Measurements from ENCODE around the gene CSNK1G2.
A peak's percentile ranks its signal among the peaks of the same experiment; 100 is the strongest.

The CSNK1G2 gene

DNA sequence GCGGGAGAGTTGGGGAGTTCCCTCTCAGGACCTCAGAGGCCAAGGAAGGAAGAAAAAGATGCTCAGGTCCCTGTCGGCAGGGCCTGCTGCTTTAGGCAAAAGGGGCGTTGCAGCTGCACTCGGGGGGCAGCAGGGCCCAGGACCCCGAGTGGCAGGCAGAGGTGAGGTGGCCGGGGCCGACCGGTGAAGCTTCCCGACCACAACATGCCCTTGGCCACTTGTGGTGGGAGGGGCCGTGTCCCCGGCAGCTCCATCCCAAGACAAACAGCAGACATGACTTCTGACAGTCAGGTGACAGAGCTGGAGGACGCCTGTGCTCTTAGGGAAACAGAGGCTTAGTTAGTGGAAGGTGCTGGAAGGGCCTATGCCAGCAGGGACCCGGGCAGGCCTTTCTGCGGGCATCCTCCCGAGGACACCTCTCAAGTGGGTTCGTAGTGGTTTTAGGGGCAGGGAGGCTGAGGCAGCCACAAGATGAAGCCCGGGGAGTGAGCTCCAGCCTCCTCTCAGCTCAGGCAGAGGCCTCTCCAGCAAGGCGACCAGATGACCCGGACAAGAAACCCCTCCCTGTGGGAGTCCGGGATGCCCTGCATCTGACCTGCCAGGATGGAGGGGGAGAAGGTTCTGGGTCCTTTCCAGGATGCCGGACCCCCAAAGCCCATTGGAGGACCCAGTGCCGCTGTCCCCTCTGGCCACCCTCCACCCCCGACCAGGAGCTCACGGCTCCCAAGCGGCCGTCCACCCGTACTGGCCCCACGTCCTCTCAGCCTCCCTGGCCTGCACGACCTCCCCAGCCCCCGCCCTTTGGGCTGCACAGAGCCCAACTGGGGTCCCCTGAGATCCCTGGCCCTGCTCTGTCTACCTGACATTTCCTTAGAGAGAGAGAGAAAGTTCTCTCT lies 50.3 kb downstream of the CSNK1G2 start:
- no peak for DNase-seq

DNA sequence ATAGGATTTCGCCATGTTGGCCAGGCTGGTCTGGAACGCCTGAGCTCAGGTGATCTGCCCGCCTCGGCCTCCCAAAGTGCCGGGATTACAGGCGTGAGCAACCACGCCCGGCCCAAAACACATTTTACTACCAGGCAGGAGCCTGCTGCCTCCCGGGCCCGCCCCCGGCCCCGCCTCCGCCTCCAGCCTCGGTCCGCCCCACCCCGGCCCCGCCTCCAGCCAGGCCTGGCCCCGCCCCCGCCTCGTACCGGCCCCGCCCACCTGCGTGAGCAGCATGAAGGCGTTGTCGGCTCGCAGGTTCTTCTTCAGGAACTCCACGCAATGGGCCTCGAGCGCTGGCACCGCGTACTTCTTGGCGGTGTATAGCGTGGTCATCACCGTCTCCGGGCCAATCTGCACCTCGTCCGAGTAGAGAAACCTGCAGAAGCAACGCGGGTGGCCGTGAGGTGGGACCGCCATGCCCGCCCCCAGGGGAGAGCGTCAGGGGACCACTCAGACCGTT lies 51.8 kb downstream of the CSNK1G2 start:
- DNase-seq: no peak

DNA sequence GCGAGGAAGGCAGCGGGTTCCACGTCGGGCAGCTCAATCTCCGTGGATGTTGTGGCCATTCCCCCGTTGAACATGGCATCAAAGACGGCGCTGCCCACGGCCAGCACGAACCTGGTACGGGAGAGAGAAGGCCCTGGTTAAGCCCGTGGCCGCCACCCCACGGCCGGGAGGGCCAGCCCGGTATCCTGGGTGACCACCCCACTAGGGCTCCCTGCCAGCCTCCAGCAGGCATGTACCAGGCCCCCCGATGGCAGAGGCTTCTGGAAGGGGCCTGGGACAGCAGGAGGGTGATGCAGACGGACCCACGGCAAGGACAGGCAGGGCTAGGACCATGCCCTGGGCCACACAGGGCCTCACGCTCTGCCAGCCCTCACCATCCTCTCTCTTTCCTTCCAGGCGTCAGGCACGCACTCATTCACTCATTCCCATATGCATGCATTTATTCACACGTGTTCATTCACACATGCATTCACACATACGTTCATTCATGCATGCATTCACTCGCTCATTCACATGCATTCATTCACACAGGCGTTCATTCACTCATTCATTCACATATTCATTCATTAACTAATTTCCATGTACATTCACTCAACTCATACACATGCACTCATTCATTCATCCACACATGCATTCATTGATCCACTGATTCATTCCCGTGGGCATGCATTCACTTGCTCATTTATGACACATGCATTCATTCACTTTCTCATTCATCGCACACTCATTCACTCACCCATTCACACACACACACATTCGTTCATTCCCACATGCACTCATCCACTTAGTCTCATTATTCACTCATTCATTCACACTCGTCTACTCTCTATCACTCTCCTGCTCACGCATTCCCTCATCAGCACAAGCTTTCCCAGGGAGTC lies 56.6 kb downstream of the CSNK1G2 start:
- DNase-seq: no peak

DNA sequence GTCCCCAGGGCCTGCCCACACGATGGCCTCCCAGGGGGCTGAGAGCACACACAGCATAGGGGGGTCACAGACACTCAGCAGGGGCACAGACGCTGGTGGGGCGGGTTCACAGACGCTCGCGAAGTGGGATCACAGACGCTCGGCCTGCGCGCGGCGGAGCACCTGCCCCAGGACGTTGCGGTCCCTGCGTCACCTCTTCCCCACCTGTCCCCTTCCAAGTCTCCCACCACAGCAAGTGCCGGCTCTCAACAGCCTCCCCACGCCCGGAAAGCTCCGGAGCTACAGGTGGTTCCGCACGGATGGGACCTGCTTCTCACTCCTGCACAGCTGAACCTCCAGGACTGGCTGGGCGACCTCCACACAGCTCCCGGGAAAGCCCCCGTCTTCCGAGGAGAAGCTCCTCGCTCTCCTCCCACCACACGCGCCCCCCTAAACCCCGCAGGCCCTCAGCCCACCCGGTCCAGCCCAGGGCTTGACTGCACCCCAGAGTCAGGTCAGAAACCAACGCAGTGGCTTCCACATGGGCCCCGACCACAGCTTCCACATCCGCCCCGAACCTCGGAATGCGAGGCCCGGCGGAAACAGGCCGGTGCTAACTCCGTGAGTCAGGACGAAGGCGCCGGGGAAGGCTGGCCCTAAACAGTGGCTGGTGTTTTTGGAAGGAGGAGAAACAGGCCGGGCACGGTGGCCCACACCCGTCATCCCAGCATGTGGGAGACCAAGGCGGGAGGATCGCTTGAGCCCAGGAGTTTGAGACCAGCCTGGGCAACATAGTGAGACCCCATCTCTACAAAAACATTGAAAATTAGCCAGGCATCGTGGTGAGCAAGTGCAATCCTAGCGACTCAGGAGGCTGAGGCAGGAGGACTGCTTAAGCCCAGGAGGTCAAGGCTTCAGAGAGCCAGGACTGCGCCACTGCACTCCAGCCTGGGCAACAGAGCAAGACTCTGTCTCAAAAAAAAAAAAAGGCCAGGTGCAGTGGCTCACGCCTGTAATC lies 58.0 kb downstream of the CSNK1G2 start:
- no peak for DNase-seq

DNA sequence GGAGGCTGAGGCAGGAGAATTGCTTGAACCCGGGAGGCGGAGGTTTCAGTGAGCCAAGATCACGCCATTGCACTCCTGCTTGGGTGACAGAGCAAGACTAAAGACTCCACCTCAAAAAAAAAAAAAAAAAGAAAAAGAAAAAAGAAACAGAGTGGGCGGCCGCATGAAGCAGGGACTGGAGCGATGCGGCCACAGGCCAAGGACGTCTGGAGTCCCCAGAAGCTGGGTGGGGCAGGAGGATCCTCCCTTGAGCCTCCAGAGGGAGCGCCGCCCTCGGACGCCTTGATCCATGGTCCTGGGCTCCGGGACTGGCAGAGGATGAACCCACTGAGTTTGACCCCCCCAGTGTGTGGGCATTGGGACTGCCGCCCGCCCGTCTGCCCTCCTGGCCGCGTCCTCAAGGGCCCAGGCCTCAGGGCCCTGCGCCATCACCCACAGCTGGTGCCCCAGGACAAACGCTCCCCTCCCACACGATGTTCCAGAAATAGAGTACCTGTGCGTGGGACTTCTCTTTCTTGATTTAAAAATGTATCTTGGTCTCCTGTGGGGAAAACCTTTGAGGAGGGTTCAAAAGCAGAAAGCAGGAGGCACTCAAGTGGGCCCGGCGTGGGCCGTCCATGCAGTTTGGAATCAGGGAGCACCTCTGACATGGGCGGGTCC lies 59.0 kb downstream of the CSNK1G2 start:
- DNase-seq: no peak

DNA sequence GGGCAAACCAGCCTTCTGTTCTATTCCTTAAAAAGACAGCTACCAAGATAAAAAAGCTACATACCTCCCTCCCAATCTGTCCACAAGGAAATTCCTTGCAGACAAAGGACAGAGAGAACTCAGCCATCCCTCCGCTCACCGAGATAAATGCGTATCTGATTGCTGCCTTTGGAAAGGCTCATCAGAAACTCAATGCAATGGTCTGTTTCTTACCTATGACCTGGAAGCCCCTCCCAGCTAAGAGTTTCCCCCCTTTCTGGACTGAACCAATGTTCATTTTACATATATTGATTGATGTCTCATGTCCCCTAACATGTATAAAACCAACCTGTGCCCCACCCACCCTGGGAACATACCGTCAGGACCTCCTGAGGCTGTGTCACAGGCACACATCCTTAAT lies 62.9 kb downstream of the CSNK1G2 start:
- DNase-seq: no peak

DNA sequence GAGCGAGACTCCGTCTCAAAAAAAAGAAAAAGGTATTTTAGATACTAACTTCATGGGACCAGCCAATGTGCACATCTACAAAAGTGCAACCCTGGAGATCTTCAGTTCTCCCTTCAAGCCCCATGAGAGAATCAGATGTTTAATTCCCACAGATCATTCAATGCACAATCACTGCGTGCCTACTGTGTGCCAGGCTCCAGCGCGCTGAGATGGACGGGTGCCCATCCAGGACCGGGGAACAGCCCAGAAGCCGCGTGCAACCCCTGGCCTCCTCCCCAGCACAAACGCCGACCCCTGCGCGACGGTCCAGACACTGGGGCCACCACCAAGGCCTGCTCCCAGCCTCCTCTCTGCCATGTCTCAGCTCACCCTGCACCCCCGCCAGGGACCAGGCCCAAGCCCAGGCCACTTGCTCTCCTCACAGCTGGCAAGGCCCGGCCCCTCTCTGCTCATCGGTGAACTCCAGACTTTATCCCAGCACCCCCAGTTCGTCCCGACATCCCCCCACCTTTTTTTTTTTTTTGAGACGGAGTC lies 69.2 kb downstream of the CSNK1G2 start:
- DNase-seq: no peak

DNA sequence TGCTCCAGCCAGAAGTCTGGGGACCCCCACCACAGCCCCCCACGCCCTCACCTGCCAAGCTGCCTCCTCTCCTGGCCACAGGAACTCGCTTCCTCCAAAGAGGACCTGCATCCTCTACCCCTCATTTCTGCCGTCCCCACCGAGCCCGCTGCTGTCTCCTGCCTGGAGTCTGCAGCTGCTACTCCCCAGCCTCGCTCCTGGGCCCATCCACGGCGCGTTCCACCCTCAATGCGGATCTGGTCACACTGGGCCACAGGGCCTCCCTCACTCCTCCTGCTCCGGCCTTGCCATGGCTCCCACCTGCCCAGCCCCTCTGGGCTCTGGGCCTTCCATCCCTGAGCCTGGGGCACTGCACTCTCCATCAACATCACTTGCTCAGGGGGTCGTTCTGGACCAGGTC lies 70.2 kb downstream of the CSNK1G2 start:
- no peak for DNase-seq

DNA sequence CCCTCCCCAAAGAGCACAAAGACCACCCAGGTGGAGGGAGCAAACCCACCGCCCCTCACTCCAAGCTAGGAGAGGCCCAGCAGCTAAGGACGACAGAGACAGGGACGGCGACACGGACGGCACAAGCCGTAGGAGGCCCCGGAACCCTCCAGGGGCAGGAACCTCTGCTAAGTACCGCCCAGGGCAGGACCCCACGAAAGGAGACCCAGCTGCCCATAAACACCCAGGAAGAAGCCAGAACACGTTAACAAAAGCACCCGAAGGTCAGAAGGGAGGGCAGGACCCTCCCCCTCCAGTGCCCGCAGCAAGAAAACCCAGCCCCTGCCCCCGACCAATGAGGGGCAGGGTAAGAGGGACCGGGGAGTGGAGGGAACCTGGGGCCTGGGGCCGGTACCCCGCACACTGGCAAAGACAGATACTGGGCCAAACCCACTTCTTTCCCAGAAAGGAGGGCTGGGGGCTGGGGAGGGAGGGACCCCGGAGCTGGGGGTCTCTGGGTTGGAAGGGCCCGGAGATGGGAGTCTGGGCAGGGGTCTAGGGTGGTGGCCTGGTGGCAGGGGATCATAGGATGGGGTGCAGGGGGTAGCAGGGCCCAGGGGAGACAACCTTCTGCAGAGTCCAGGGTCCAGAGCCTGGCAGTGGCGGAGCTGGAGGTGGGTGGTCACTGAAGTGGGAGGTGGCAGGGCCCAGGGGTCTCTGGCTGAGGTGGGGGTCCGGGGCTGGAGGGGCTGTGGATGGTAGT lies 72.1 kb downstream of the CSNK1G2 start:
- peak; percentile 45 for DNase-seq

DNA sequence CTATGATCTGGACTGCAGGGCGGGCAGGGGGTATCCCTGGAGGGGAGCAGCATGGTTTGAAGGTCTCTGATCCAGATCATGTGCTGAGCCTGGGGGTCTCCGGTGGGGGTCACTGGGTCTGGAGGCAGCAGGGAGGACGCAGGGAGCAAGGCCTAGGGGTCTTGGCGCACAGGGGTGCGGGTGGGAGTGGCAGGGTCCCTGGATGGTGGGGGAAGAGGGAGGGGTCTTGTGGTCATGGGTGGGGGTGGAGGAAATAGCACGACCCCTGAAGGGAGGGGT lies 72.7 kb downstream of the CSNK1G2 start:
- no peak for DNase-seq

DNA sequence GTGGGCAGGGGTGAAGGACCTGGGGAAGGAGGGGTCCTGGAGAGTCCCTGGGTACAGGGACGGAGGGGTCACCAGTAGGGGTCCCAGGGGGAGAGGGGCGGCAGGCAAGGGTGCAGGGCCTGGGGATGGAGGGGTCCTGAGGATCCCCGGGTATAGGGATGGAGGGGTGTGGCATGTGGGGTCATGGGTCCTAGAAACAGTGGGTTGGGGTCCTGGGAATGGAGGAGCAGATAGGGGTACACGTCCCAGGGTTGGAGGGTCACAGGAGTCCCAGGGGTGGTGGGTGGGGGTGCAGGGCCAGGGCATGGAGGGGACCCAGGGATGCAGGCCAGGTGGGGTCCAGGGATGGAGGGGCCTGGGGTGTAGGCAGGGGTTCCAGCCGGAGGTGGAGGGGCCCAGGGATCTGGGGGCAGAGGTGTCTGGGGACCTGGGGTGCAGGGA lies 73.2 kb downstream of the CSNK1G2 start:
- DNase-seq: no peak

DNA sequence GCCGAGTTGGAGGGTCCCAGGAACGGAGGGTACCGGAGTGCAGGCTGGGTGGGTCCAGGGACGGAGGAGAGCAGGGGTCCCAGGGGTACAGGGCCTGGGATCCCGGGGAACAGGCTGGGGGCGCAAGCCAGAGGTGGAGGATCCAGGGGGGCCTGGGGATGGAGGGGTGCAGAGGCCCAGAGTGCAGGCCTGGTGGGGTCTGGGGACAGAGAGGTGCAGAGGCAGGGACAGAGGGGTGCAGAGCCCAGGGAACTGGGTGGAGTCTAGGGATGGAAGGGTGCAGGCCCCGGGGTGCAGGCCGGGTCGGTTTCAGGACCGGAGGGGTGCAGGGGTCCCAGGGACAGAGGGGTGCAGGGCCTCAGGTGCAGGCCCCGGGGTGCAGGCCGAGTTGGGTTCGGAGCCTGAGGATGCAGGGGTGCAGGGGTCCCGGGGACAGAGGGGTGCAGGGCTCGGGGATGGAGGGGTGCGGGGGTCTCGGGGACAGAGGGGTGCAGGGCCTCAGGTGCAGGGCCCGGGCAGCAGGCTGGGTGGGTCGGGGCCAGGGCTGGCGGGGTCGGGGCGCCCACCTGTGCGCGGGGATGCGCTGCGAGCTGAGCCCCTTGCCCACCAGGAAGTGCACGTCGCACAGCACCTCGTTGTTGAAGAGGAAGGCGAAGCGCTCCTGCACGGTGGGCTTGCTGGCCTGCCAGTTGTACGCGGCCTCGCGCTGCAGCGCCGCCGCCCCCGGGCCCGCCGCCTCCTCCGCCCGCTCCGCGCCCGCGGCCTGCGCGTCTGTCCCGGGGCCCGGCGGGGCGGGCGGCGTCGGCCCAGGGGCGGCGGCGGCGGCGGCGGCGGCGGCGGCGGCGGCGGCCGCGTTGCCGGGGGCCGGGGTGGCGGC lies 74.0 kb downstream of the CSNK1G2 start:
- no peak for DNase-seq

DNA sequence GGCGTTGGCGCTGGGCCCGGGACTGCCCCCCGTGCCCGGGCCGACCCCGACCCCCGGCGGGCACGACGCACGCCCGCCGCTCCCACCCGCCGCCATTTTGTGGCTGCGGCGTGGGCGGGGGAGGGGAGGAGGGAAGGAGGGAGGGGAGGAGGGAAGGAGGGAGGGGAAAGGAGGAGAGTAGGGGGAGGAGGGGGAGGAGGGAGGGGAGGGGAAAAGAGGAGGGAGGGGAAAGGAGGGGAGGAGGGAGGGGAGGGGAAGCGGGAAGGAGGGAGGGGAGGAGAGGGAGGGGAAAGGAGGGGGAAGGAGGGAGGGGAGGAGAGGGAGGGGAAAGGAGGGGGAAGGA lies 74.6 kb downstream of the CSNK1G2 start, which contains the start of gene BTBD2:
Gene BTBD2, minus strand, starts transcription at position 107 of the 343 bp plus-strand sequence. Its CDS starts 11 bp downstream, at position 96.
- DNase-seq: no peak

DNA sequence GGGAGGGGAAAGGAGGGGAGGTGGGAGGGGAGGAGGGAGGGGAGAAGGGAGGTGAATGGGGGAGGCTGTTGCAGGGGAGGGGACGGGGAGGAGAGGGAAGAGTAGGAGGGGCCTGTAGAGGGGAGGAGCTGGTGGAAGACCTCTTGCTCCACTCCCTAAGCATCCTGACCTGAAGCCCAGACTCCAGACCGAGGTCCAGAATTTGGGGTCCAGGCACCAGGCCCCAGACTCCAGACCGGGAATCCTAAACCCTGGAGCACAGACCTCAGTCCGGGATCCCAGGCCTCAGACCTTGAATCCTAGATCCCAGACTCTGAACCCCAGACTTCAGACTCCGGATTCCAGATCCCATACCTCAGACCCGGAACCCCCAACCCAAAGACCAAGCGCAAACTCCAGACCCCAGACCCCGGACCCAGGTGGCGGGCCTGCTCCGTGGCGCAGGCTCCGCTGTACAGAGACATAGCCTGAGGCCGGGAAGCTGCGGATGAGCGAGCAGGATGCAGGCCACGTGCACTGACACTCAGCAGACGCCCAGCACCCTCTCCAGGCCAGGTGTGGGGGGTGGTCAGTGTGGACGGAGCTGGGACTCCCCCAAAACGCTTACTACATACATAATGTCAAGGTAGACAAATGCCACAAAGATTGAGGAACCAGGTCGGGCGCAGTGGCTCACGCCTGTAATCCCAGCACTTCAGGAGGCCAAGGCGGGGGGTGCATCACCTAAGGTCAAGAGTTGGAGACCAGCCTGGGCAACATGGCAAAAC lies 75.3 kb downstream of the CSNK1G2 start:
- peak; percentile 59 for DNase-seq

DNA sequence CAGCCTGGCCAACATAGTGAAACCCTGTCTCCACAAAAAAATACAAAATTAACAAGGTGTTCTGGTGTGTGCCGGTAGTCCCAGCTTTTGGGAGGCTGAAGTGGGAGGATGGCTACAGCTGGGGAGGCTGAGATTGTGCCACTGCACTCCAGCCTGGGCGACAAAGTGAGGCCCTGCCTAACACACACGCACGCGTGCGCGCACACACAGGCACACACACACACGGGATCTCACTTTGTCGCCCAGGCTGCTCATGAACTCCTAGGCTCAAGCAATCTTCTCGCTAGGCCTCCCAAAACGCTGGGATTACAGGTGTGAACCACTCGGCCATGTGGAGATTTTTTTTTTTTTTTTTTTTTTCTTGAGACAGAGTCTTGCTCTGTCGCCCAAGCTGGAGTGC lies 77.8 kb downstream of the CSNK1G2 start:
- no peak for DNase-seq

DNA sequence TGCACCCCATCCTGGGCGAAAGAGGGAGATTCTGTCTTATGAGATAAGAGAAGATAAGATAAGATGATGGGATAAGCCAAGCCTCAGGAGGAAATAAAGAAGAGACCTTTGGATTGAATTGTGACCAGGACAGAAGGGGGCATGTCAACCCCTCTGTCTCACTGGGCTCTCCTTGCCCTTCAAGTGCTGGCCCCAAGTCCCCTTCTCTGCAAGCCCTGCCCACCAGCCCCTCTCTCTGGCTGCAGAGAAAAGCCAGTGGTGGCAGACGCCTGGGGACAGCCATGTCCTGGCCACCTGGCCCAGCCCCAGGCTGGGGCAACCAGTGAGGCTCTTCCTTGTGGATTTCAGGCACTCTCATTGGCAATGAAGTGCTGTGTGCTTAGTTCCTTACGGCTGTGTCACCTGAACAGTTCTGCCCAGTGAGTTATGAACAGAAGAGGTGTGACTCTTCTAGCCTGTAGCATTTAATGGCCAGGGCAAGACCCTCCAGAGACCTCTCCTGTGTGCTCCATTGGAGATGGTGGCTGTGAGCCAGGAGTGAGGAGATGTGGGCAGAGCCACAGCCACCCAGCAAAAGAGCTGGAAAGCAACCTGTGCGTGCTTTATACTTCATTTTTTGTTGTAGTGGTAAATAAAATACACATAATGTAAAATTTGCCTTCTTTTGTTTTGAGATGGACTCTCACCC lies 80.6 kb downstream of the CSNK1G2 start:
- no peak for DNase-seq

DNA sequence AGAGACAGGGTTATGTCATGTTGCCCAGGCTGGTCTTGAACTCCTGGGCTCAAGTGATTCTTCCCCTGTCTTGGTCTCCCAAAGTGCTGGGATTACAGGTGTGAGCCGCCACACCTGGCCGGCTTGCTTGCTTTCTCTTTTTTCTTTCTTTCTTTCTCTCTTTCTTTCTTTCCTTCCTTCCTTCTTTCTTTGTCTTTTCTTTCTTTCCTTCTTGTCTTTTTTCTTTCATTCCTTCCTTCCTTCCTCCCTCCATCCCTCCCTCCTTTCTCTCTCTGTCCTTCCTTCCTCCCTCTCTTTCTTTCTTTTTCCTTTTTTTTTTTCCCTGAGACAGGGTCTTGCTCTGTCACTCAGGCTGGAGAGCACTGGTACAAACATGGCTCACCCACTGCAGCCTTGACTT lies 81.3 kb downstream of the CSNK1G2 start:
- DNase-seq: no peak

DNA sequence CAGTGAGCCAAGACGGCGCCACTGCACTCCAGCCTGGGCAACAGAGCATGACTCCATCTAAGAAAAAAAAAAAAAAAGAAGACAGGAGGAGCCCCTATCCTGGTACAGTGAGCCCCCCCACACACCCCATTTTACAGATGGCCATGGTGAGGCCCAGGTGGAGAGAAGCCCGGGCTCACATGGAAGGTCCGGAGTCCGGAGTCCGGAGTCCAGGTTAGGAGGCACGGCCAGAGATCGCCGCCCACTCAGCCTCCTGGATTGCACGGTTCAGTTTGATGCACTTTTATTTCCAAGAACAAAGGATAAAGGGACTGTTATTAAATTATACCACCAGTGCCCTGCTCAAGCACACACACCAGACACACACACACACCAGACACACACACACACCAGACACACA lies 85.8 kb downstream of the CSNK1G2 start:
- DNase-seq: no peak

DNA sequence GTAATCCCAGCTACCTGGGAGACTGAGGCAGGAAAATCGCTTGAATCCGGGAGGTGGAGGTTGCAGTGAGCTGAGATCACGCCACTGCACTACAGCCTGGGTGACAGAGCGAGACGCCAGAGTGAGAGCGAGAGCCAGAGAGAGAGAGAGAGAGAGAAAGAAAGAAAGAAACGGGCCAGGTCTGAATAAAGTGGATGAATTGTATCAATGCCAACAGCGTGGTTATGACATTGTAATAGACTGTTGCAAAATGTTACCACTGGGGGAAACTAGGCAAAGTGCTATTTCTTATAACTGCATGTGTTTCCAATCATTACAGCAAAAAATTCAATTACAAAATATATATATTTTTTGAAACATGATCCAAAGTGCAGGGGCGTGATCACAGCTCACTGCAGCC lies 86.4 kb downstream of the CSNK1G2 start:
- no peak for DNase-seq
